SK-N-SH treated with all-trans-retinoic acid at 6 μM for 48 hours (cell line): ENCODE measurements around the gene KLHL26.

Experiments
- ATAC-seq: fragments of 200-7000 bp; cut with Tn5 transposase; 3 replicates; pipeline ENCODE4 v1.9.1; 2020; ENCODE audit warnings: mild to moderate bottlenecking, moderate library complexity
- ARNTL ChIP-seq: fragments of 450-650 bp; formaldehyde crosslinking; IDR thresholded peaks from 2 replicates; pipeline ENCODE4 v1.5.0; 2020; ENCODE audit warnings: low read depth, mild to moderate bottlenecking, moderate library complexity, borderline replicate concordance
- BACH2 ChIP-seq: fragments of 250-450 bp; sonication (Bioruptor Pico); IDR thresholded peaks from 2 replicates; pipeline ENCODE4 v1.9.0; 2021; ENCODE audit warnings: mild to moderate bottlenecking, borderline replicate concordance
- CREB5 ChIP-seq: fragments of 250-450 bp; sonication (Bioruptor Pico); IDR thresholded peaks from 2 replicates; pipeline ENCODE4 v1.5.1; 2020; ENCODE audit warnings: low read depth, mild to moderate bottlenecking, moderate library complexity
- CSDC2 ChIP-seq: fragments of 250-450 bp; sonication (Bioruptor Pico); IDR thresholded peaks from 2 replicates; pipeline ENCODE4 v1.5.0; 2020; ENCODE audit warnings: mild to moderate bottlenecking, moderate library complexity
- CSRNP3 ChIP-seq: fragments of 250-450 bp; sonication (Bioruptor Pico); IDR thresholded peaks from 2 replicates; pipeline ENCODE4 v1.5.1; 2021; ENCODE audit warnings: mild to moderate bottlenecking, moderate library complexity
- ESRRG ChIP-seq: fragments of 250-450 bp; sonication (Bioruptor Pico); IDR thresholded peaks from 2 replicates; pipeline ENCODE4 v1.6.1; 2021; ENCODE audit warnings: mild to moderate bottlenecking
- GLIS3 ChIP-seq: fragments of 250-450 bp; sonication (Bioruptor Pico); IDR thresholded peaks from 2 replicates; pipeline ENCODE4 v1.5.0; 2020; ENCODE audit warnings: mild to moderate bottlenecking, moderate library complexity
- ISL1 ChIP-seq: fragments of 250-450 bp; sonication (Bioruptor Pico); IDR thresholded peaks from 2 replicates; pipeline ENCODE4 v2.1.2; 2022; ENCODE audit warnings: mild to moderate bottlenecking, moderate library complexity
- OSR1 ChIP-seq: fragments of 250-450 bp; sonication (Bioruptor Pico); IDR thresholded peaks from 2 replicates; pipeline ENCODE4 v1.8.0; 2022; ENCODE audit warnings: moderate library complexity, mild to moderate bottlenecking, inconsistent platforms
- PATZ1 ChIP-seq: fragments of 250-450 bp; sonication (Bioruptor Pico); IDR thresholded peaks from 2 replicates; pipeline ENCODE4 v1.8.0; 2020; ENCODE audit warnings: mild to moderate bottlenecking, moderate library complexity, borderline replicate concordance
- POU6F1 ChIP-seq: fragments of 250-450 bp; sonication (Bioruptor Pico); IDR thresholded peaks from 2 replicates; pipeline ENCODE4 v1.8.0; 2021; ENCODE audit warnings: low read depth, mild to moderate bottlenecking, moderate library complexity, borderline replicate concordance
- SNAI2 ChIP-seq: fragments of 250-450 bp; sonication (Bioruptor Pico); IDR thresholded peaks from 2 replicates; pipeline ENCODE4 v1.5.0; 2020; ENCODE audit warnings: mild to moderate bottlenecking, moderate library complexity
- TCF4 ChIP-seq: fragments of 250-450 bp; sonication (Bioruptor Pico); IDR thresholded peaks from 2 replicates; pipeline ENCODE4 v1.8.0; 2021; ENCODE audit warnings: mild to moderate bottlenecking, moderate library complexity, borderline replicate concordance
- ZC3H10 ChIP-seq: fragments of 250-450 bp; sonication (Bioruptor Pico); IDR thresholded peaks from 2 replicates; pipeline ENCODE4 v1.5.1; 2021; ENCODE audit warnings: mild to moderate bottlenecking, moderate library complexity
- ZFP30 ChIP-seq: fragments of 450-650 bp; formaldehyde crosslinking; IDR thresholded peaks from 2 replicates; pipeline ENCODE4 v1.5.0; 2022; ENCODE audit warnings: mild to moderate bottlenecking, moderate library complexity
- ZNF565 ChIP-seq: fragments of 450-650 bp; formaldehyde crosslinking; conservative IDR thresholded peaks from 2 replicates; pipeline ENCODE4 v1.5.0; 2020; ENCODE audit warnings: low read depth, mild to moderate bottlenecking, moderate library complexity
- ZNF70 ChIP-seq: fragments of 450-650 bp; formaldehyde crosslinking; IDR thresholded peaks from 2 replicates; pipeline ENCODE4 v1.5.0; 2020; ENCODE audit warnings: mild to moderate bottlenecking, moderate library complexity
- ZNF8 ChIP-seq: fragments of 450-650 bp; formaldehyde crosslinking; IDR thresholded peaks from 2 replicates; pipeline ENCODE4 v1.5.0; 2020; ENCODE audit warnings: mild to moderate bottlenecking, moderate library complexity
- TF ChIP-seq, protein P1 (sequence below): fragments of 250-450 bp; sonication (Bioruptor Pico); IDR thresholded peaks from 2 replicates; pipeline ENCODE4 v1.5.0; 2020; ENCODE audit warnings: mild to moderate bottlenecking, moderate library complexity

KLHL26 gene

GRCh38 chr19:18718015-18718526 lies 81.2 kb downstream of the KLHL26 start:
- no peak for TF ChIP-seq OSR1 (CRISPR knock-in tag)

DNA sequence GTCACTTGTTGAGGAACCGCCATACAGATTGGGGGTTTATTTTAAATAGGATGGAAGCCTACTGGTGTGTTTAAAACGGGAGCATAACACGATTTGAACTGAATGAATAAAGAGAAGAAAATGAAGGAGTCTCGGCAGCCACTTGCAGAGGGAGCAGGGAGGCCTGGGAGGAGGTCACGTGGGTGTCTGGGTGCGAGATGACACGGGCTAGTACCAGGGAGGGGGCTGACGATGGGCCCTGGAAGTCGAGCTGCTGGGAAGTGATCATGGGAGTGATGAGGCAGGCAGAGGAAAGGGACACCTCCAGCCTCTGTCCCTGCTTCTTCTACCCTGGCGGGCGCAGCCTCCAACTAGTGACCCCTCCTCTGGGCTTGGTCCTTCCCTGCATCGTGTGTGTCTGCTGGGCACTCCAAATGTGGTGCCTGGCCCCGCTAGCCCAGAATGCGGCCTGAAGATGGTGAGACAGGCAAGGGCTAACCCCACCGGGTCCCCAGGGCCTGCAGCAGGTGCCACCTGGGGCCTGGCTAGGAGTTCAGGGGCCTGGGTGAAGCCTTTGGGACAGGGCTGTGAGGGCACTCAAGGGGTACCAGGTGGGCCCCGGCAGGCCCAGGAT lies 82.1 kb downstream of the KLHL26 start:
- TF ChIP-seq POU6F1 (no peak), ESRRG (CRISPR knock-in tag) (no peak), CSRNP3 (no peak), ZFP30 (no peak), GLIS3 (CRISPR knock-in tag) (no peak), CSDC2 (CRISPR knock-in tag) (no peak), ZC3H10 (no peak), BACH2 (CRISPR knock-in tag) (no peak), ARNTL (CRISPR knock-in tag) (no peak), ZNF565 (CRISPR knock-in tag) (no peak), OSR1 (CRISPR knock-in tag) (no peak), ZNF8 (CRISPR knock-in tag) (no peak), ISL1 (no peak), SNAI2 (CRISPR knock-in tag) (no peak), TCF4 (no peak), CREB5 (CRISPR knock-in tag) (no peak), PATZ1 (CRISPR knock-in tag) (no peak), ZNF70 (CRISPR knock-in tag) (no peak)
- no peak for ATAC-seq

More at GRCh38 chr19:18718015-18718526, 81.2 kb downstream of the KLHL26 start:
- no peak for ATAC-seq

- no peak for TF ChIP-seq ZNF8 (CRISPR knock-in tag)
- no peak for TF ChIP-seq BACH2 (CRISPR knock-in tag)
- no peak for TF ChIP-seq ARNTL (CRISPR knock-in tag)
- no peak for TF ChIP-seq OSR1 (CRISPR knock-in tag)
- TF ChIP-seq, protein P1, sequence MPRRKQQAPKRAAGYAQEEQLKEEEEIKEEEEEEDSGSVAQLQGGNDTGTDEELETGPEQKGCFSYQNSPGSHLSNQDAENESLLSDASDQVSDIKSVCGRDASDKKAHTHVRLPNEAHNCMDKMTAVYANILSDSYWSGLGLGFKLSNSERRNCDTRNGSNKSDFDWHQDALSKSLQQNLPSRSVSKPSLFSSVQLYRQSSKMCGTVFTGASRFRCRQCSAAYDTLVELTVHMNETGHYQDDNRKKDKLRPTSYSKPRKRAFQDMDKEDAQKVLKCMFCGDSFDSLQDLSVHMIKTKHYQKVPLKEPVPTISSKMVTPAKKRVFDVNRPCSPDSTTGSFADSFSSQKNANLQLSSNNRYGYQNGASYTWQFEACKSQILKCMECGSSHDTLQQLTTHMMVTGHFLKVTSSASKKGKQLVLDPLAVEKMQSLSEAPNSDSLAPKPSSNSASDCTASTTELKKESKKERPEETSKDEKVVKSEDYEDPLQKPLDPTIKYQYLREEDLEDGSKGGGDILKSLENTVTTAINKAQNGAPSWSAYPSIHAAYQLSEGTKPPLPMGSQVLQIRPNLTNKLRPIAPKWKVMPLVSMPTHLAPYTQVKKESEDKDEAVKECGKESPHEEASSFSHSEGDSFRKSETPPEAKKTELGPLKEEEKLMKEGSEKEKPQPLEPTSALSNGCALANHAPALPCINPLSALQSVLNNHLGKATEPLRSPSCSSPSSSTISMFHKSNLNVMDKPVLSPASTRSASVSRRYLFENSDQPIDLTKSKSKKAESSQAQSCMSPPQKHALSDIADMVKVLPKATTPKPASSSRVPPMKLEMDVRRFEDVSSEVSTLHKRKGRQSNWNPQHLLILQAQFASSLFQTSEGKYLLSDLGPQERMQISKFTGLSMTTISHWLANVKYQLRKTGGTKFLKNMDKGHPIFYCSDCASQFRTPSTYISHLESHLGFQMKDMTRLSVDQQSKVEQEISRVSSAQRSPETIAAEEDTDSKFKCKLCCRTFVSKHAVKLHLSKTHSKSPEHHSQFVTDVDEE (CRISPR knock-in tag) = no peak
- TF ChIP-seq ZC3H10 = no peak
- no peak for TF ChIP-seq ZNF565 (CRISPR knock-in tag)
Measured at GRCh38 chr19:18719541-18719940, 82.7 kb downstream of the KLHL26 start.

More at GRCh38 chr19:18719541-18719940, 82.7 kb downstream of the KLHL26 start:
- peak; percentile 27; the same call in 2 of the 3 replicates for ATAC-seq
